HG03135 (cell line): ENCODE results near the gene STPG4.
"Not testable (repeated sequence)": the region's sequence is repeated elsewhere in the genome, so short reads cannot be mapped to it uniquely, and the experiment has no call there.

ENCODE experiments used
- ATAC-seq: cut with Tn5 transposase; IDR thresholded peaks from one replicate; pipeline ENCODE4 v1.9.1; 2021; ENCODE audit warnings: mild to moderate bottlenecking, moderate library complexity; ENCODE audit not compliant: unreplicated experiment

The STPG4 gene

GRCh38 chr2:47155091-47155876 lies at the start of gene STPG4:
TSS of gene STPG4 (minus strand) at chr2:47155308. CDS start at chr2:47155251, 57 bp downstream.
- no peak for ATAC-seq

- no peak for ATAC-seq
Measured at GRCh38 chr2:47204691-47205090, 49.6 kb upstream of the STPG4 start.

GRCh38 chr2:47203995-47204394 lies 48.9 kb upstream of the STPG4 start:
- ATAC-seq, result no peak

GRCh38 chr2:47201224-47201623 lies 46.1 kb upstream of the STPG4 start:
- ATAC-seq, result no peak

- ATAC-seq, result no peak
Measured at GRCh38 chr2:47198985-47199451, 43.9 kb upstream of the STPG4 start.

GRCh38 chr2:47196499-47196898 lies 41.4 kb upstream of the STPG4 start:
- ATAC-seq, result no peak

GRCh38 chr2:47196046-47196445 lies 40.9 kb upstream of the STPG4 start:
- ATAC-seq, result no peak

- no peak for ATAC-seq
Measured at GRCh38 chr2:47195148-47195547, 40.0 kb upstream of the STPG4 start.

GRCh38 chr2:47194410-47194809 lies 39.3 kb upstream of the STPG4 start:
- no peak for ATAC-seq

GRCh38 chr2:47193607-47194006 lies 38.5 kb upstream of the STPG4 start:
- no peak for ATAC-seq

GRCh38 chr2:47190188-47190881 lies 35.2 kb upstream of the STPG4 start:
- ATAC-seq, result no peak

GRCh38 chr2:47189635-47190034 lies 34.5 kb upstream of the STPG4 start:
- ATAC-seq, result no peak

- no peak for ATAC-seq
Measured at GRCh38 chr2:47187069-47187468, 32.0 kb upstream of the STPG4 start.

GRCh38 chr2:47186351-47186750 lies 31.2 kb upstream of the STPG4 start:
- ATAC-seq, result no peak

- ATAC-seq, result not testable (repeated sequence)
Measured at GRCh38 chr2:47185098-47185497, 30.0 kb upstream of the STPG4 start.

GRCh38 chr2:47181176-47181575 lies 26.1 kb upstream of the STPG4 start:
- no peak for ATAC-seq

GRCh38 chr2:47180531-47180930 lies 25.4 kb upstream of the STPG4 start:
- ATAC-seq, result no peak

- no peak for ATAC-seq
Measured at GRCh38 chr2:47179388-47179787, 24.3 kb upstream of the STPG4 start.

- ATAC-seq, result no peak
Measured at GRCh38 chr2:47178341-47178740, 23.2 kb upstream of the STPG4 start.

- peak; percentile 8 for ATAC-seq
Measured at GRCh38 chr2:47177043-47177565, 22.0 kb upstream of the STPG4 start.

- ATAC-seq, result no peak
Measured at GRCh38 chr2:47174733-47175361, 19.7 kb upstream of the STPG4 start.
